ENCODE data around the gene CDX2.

- TF ChIP-seq FOS (IDR thresholded peaks at IDR 0.05; ENCODE audit: borderline replicate concordance, extremely low read depth, insufficient read length) (no peak), SP1 (IDR thresholded peaks at IDR 0.05; ENCODE audit: low read depth, low read length) (no peak), CTCF (IDR thresholded peaks at IDR 0.05 in 2 of 3, conservative IDR thresholded peaks at IDR 0.05 in 1 of 3; ENCODE audit: control insufficient read depth in 2 of 3, extremely low read depth in 1 of 3, insufficient read depth in 1 of 3, low read depth in 3 of 3, low read length in 3 of 3) (no peak), MAX (IDR thresholded peaks at IDR 0.05; ENCODE audit: low read depth, low read length) (no peak), TAF1 (IDR thresholded peaks at IDR 0.05; ENCODE audit: borderline replicate concordance, low read depth, low read length) (no peak), EZH2 (IDR thresholded peaks at IDR 0.05; ENCODE audit: borderline replicate concordance, control insufficient read depth, low read depth, low read length) (no peak), DPF2 (IDR thresholded peaks at IDR 0.05) (no peak)
- TF ChIP-seq, protein P1, sequence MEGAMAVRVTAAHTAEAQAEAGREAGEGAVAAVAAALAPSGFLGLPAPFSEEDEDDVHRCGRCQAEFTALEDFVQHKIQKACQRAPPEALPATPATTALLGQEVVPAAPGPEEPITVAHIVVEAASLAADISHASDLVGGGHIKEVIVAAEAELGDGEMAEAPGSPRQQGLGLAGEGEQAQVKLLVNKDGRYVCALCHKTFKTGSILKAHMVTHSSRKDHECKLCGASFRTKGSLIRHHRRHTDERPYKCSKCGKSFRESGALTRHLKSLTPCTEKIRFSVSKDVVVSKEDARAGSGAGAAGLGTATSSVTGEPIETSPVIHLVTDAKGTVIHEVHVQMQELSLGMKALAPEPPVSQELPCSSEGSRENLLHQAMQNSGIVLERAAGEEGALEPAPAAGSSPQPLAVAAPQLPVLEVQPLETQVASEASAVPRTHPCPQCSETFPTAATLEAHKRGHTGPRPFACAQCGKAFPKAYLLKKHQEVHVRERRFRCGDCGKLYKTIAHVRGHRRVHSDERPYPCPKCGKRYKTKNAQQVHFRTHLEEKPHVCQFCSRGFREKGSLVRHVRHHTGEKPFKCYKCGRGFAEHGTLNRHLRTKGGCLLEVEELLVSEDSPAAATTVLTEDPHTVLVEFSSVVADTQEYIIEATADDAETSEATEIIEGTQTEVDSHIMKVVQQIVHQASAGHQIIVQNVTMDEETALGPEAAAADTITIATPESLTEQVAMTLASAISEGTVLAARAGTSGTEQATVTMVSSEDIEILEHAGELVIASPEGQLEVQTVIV (IDR thresholded peaks at IDR 0.05; ENCODE audit: borderline replicate concordance, partially characterized antibody), result no peak
Observed at GRCh38 chr13:27965740-27966640, 3.1 kb downstream of the CDX2 start.

Data from GM12878 (cell line).